Body of pancreas (tissue), 4 donors: ENCODE data around the gene BABAM2.

Experiments
- CTCF ChIP-seq, 7 experiments: fragments of 450-650 bp in 4 of 7; fragments of 200-600 bp in 3 of 7; sonication (generic) in 3 of 7; IDR thresholded peaks; one replicate each; pipeline ENCODE4 v1.5.1; 2016 to 2019; ENCODE audit warnings: antibody characterized with exemption in 7 of 7
- POLR2A ChIP-seq, 3 donors: fragments of 450-650 bp; IDR thresholded peaks; one replicate each; pipeline ENCODE4 v1.6.1; 2016; ENCODE audit warnings: antibody characterized with exemption in 3 of 3, mild to moderate bottlenecking in 2 of 3

- no peak for TF ChIP-seq CTCF (IDR thresholded peaks at IDR 0.05)
- no peak for TF ChIP-seq POLR2A (IDR thresholded peaks at IDR 0.05)
These were observed 177.1 kb downstream of the BABAM2 start for GRCh38 chr2:28067602-28068001.
